Right forelimb (tissue), 1 donor: ENCODE results near the gene RFX2.

Source experiments
- DNase-seq: peaks from one replicate; pipeline ENCODE4 v3.0.0-alpha.2; 2018

RFX2 gene

DNA sequence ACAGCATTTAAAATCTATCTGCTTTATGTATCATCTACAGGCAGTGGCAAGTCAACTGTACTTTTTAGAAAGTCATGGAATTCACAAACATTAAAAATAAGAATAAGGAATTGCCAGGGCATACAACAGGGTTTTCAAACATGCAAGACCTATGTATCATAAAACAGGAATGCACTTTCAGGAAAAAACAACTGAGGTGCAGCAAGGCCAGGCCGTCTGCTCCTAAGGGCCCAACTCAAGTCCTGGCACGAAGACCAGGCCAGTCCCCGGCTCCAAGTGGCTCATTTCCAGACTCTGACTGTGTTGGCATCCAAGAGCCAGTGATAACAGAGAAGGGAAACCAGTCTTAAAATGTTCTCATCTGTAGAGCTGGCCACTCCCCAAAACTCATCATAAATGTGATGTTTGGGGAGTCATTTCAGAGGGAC, 7.1 kb downstream of the RFX2 start:
- peak; percentile 71 for DNase-seq

DNA sequence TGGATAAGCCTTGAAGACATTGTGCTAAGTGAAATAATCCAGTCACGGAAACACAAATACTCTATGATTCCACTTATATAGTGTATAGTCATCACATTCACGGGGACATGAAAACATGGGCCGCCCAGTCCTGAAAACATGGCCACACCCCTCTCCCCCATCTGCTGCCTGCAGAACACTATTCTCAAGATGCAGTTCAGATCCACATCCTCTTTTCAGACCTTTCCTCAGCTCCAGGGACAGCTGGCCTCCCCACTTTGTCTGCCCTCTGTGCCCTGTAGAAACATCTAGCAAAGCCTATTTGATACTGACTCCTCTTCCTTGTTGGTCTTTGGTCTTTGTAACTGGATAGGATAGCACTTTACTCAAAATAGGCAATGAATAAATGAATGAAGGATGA, 8.3 kb downstream of the RFX2 start:
- DNase-seq: no peak

DNA sequence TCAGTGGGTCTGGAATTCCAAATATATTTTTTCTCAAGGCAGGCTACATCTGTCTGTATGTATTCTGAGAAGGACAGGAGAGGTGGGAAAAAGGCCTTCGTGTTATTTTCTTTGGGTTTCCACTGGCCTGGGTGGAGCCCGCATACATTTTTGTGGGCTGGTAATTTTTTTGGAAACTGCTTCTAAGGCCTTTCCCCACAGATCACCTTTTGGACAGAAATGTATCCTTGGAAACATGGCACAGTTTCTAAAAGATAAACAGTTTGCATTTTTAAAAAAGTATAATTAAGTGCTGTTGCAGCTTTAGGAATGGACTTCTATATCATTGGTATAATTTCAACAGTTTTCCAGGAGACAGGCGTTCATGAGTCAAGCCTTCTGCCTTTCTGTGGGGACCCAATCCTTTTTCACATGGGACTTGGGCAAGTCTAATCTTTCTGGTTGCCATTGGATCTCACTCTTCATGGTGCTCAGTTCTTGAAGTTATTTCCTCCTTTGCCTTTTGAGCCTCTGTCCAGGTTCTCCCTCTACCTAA, 8.9 kb downstream of the RFX2 start:
- no peak for DNase-seq

GRCh38 chr19:6100284-6100915, 9.9 kb downstream of the RFX2 start:
- peak; percentile 57 for DNase-seq

DNA sequence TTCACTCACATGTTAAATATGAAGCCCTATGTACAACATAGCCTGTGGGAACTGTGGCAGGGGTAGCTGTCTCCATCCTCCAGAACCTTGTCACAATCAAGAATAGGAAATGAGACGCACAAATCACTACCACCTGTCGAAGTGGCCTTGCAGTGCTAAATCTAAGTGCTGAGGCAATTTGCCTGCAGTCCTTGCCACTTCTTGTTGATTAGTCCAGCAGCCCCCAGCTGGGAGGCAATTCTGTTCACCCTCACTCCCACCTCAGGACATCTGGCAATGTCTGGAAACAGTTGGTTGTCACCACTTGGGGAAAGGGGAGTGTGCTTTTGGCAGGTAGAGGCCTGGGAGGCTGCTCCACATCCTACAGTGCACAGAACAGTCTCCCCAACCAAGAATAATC, 10.7 kb downstream of the RFX2 start:
- no peak for DNase-seq

GRCh38 chr19:6099033-6099432, 11.3 kb downstream of the RFX2 start:
- DNase-seq: no peak

DNA sequence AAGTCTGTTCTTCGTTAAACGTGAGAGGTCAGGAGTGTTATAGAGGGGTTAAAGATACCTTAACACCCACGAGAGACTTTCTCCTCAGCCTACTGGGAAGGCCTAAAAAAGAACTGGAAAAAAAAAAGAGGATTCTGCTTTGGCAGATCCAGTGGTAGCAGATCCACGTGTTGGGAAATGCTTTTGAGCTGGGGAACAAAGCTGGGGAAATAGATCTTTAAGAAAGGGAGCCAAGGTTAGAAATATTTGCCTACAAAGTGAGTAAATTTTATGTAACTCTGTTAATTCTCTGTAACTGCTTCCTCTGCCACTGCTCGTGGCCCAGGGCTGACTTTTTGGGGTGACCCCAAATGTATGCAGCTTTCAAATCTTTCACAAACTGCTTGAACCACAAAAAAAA, 11.7 kb downstream of the RFX2 start:
- DNase-seq: no peak

GRCh38 chr19:6097911-6098310, 12.4 kb downstream of the RFX2 start:
- DNase-seq: no peak

DNA sequence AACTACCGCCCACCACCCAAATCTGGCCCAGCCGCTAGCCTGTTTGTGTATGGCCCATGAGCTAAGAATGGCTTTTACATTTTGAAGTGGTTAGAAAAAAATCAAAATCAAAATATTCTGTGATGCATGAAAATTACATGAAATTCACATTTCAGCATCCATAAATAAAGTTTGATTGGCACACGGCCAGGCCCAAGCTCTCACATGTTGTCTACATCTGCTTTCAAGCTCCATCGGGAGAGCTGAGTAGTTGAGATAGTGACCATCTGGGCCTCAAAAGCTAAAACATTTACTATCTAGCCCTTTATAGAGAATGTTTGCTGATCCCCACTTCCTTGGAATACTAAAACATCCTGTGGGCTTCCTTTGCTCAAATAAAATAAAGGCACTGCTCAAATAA, 14.5 kb downstream of the RFX2 start:
- DNase-seq: no peak

DNA sequence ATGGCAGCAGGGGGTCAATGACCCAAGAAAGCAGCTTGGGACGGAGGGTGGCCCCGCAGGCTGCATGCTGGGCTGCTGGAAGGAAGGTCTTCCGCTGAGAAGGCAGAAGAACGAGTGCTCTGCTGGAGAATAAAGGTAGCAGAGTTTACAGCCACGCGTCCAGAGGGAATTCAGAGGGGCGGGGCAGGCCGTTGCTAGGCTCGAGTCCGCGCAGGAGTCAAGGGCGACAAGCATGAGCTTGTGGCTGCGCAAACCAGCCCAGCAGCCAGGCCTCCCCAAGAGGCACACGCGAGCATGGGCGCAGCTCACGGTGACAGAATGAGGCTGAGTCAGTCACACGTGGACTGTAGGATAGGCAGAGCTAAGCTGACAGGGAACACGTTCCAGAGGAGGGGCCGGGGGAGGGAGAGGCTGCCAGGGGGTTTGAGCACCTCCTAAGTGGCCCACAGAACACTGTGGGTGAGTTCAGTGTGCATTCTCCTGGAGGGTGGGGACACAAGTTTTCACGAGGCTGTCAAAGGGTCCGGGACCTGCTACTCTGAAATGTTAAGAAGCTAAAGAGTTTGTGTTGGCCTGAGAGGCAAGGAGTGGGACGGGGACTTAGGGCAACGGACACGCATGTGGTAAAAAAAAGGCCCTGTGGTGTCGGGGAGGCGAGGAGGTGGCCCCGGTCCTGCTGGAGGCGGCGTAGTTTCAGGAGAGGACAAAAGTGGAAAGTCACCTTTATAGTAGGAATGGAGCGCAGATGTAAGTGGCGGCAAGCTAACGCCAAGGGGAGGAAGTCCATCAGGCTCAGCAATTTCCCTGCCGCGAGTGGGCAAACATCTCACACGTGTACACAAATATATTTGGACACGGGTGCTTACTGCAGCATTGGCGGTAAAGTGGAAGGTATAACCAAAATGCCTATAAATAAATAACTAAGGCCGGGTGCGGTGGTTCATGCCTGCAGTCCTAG, 17.7 kb downstream of the RFX2 start:
- DNase-seq: peak; percentile 70

DNA sequence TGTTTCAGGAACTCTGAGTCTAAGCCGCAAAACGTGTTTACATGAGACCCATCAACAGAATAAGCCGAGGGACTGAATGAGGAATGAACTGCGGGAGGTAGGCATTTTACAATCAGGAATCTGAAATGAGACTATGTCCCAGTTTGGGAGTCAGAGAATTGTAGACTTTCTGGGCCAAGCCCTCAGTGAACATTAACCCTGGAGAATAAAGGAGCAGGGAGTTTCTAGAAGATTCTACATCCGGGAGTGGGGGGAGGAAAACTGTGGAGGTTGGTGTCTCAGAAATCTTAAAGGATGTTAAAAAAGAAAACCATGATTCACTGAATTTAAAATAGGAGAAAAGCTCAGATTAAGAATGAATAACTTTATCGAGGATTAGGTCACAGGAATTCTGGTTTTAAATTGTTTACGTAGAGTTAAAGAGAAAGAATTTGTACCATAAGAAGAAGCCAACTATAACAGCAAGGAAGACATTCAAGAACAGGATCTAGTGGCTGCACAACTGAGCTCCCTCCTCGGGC, 18.5 kb downstream of the RFX2 start:
- no peak for DNase-seq

GRCh38 chr19:6090634-6091033, 19.7 kb downstream of the RFX2 start:
- DNase-seq: no peak

GRCh38 chr19:6088602-6089049, 21.7 kb downstream of the RFX2 start:
- DNase-seq: no peak

DNA sequence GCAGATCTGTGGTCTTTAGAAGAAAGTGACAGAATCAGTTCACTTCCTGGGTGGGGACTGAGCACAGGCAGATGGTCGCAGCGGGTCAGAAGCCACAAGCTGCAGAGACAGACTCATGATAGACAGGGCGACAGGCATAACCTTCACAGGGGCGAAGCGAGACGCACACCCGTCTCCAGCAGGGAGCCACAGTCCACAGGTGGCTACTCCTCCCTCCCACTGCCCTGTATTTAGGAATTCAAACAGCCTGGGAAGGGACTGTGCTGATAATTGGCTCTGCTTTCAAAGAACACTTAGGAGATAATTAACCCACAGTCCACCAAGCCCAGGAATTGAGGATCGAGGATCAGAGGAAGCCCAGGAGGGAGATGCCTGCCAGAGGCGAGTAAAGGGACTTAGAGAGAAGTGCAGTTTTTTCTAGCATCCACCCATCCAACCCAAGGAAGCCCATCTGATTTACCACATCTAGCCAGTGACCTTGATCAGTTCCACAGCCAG, 23.2 kb downstream of the RFX2 start:
- DNase-seq: no peak

DNA sequence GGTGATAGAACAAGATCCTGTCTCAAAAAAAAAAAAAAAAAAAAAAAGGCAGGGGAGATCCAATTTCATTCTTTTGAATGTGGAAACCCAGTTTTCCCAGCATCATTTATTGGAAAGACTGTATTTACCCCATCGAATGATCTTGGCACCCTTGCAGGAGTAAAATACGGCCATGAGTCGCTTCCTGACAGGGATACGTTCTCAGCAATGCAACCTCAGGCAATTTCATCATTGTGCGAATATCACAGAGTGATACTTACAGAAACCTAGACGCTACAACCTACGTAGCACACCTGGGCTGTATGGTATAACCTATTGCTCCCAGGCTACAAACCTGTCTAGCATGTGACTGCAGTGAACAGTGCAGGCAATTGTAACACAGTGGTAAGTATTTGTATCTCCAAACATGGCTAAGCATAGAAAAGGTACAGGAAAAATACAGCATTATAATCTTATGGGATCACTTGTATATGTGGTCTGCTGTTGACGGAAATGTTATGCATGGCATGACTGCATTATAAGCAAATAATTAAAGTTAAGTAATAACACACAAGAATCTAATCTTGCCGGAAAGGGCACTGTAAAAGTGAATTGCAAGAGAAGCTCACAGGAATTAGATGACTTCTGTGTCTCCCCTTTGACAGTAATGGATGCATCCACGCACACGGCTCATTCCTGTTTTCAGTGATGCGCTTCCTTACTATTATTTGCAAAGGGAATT, 24.1 kb downstream of the RFX2 start:
- no peak for DNase-seq

- DNase-seq: no peak
Observed at GRCh38 chr19:6084821-6085220, 25.5 kb downstream of the RFX2 start.

DNA sequence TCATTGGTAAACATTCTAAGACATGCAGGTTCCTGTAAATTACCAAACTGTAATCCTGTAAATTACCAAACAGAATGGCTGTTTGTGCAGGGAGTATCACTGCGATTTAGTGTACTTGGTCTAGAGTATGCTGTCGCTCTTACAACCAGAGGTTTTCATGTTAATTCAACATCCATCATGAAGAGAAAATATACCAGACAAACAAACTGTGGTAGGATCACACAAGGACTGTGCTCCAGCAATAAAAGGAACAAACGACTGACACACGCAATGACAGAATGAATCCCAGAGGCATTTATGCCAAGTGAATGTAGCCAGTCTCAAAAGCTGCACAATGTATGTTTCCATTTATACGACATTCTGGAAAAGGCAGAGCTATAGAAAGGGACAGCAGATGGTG, 31.2 kb downstream of the RFX2 start:
- DNase-seq: no peak

DNA sequence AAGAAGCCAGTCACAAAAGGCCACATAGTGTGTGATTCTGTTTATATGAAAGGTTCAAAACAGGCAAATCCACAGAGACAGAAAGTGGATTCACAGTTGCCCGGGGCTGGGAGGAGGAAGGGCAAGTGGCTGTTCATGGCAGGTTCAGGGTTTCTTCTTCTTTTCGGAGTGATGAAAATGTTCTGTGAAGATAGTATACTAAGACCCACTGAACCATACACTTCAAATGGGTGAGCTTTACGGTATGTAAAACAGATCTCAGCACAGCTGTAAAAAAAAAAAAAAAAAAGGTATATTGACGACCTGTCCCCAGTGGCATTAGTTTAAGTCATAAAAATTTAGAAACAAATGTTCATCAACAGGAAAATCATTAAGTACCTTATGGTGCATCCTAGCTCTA, 32.2 kb downstream of the RFX2 start:
- DNase-seq: no peak

GRCh38 chr19:6076675-6077463, 33.4 kb downstream of the RFX2 start:
- peak; percentile 38 for DNase-seq

- DNase-seq: peak; percentile 19
Observed at GRCh38 chr19:6076291-6076665, 34.0 kb downstream of the RFX2 start.

DNA sequence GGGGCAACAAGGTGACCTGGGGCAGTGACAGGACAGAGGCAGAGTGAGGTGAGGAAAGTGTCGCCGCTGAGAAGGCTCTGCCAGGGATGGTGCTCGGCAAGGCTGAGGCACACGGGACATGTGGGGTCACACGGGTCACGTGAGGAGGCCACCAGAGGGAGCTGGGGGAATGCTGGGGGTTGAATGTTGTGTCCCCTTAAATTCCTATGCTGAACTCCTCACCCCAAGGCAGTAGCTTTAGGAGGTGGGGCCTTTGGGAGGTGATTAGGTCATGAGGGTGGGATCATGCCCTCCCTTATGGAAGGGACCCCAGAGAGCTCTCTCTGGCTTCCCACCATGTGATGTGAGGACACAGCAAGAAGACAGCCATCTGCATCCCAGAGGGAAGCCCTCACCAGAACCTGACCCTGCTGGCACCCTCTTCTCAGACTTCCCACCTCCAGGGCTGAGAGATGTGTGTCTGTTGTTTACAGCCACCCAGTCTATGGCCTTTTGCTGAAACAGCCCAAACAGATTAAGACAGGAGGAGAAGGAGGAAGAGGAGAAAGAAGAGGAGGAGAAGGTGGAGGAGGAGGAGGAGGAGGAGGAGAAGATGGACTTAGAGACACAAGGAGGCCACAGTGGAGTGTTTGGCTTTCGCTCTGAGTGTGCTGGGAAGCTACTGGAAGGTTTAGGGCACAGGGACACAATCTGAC, 35.4 kb downstream of the RFX2 start:
- peak; percentile 38 for DNase-seq
